Measurements from ENCODE around the gene FURIN. TPM values are rescaled to one million over a fixed set of nuclear protein-coding genes. Genes with fewer than 3 reads are reported as not detected.

The FURIN gene
- total and polyA plus RNA-seq, 2 of the 8 experiments (the other 6 are each of a cell fraction or from before 2014, with no cell fraction given) = 15.8 to 32.1 TPM

GRCh38 chr15:90829942-90830440 lies 38.4 kb upstream of the FURIN start (continued):
- TF ChIP-seq, protein P1, sequence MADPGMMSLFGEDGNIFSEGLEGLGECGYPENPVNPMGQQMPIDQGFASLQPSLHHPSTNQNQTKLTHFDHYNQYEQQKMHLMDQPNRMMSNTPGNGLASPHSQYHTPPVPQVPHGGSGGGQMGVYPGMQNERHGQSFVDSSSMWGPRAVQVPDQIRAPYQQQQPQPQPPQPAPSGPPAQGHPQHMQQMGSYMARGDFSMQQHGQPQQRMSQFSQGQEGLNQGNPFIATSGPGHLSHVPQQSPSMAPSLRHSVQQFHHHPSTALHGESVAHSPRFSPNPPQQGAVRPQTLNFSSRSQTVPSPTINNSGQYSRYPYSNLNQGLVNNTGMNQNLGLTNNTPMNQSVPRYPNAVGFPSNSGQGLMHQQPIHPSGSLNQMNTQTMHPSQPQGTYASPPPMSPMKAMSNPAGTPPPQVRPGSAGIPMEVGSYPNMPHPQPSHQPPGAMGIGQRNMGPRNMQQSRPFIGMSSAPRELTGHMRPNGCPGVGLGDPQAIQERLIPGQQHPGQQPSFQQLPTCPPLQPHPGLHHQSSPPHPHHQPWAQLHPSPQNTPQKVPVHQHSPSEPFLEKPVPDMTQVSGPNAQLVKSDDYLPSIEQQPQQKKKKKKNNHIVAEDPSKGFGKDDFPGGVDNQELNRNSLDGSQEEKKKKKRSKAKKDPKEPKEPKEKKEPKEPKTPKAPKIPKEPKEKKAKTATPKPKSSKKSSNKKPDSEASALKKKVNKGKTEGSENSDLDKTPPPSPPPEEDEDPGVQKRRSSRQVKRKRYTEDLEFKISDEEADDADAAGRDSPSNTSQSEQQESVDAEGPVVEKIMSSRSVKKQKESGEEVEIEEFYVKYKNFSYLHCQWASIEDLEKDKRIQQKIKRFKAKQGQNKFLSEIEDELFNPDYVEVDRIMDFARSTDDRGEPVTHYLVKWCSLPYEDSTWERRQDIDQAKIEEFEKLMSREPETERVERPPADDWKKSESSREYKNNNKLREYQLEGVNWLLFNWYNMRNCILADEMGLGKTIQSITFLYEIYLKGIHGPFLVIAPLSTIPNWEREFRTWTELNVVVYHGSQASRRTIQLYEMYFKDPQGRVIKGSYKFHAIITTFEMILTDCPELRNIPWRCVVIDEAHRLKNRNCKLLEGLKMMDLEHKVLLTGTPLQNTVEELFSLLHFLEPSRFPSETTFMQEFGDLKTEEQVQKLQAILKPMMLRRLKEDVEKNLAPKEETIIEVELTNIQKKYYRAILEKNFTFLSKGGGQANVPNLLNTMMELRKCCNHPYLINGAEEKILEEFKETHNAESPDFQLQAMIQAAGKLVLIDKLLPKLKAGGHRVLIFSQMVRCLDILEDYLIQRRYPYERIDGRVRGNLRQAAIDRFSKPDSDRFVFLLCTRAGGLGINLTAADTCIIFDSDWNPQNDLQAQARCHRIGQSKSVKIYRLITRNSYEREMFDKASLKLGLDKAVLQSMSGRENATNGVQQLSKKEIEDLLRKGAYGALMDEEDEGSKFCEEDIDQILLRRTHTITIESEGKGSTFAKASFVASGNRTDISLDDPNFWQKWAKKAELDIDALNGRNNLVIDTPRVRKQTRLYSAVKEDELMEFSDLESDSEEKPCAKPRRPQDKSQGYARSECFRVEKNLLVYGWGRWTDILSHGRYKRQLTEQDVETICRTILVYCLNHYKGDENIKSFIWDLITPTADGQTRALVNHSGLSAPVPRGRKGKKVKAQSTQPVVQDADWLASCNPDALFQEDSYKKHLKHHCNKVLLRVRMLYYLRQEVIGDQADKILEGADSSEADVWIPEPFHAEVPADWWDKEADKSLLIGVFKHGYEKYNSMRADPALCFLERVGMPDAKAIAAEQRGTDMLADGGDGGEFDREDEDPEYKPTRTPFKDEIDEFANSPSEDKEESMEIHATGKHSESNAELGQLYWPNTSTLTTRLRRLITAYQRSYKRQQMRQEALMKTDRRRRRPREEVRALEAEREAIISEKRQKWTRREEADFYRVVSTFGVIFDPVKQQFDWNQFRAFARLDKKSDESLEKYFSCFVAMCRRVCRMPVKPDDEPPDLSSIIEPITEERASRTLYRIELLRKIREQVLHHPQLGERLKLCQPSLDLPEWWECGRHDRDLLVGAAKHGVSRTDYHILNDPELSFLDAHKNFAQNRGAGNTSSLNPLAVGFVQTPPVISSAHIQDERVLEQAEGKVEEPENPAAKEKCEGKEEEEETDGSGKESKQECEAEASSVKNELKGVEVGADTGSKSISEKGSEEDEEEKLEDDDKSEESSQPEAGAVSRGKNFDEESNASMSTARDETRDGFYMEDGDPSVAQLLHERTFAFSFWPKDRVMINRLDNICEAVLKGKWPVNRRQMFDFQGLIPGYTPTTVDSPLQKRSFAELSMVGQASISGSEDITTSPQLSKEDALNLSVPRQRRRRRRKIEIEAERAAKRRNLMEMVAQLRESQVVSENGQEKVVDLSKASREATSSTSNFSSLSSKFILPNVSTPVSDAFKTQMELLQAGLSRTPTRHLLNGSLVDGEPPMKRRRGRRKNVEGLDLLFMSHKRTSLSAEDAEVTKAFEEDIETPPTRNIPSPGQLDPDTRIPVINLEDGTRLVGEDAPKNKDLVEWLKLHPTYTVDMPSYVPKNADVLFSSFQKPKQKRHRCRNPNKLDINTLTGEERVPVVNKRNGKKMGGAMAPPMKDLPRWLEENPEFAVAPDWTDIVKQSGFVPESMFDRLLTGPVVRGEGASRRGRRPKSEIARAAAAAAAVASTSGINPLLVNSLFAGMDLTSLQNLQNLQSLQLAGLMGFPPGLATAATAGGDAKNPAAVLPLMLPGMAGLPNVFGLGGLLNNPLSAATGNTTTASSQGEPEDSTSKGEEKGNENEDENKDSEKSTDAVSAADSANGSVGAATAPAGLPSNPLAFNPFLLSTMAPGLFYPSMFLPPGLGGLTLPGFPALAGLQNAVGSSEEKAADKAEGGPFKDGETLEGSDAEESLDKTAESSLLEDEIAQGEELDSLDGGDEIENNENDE (IDR thresholded peaks at IDR 0.05; ENCODE audit: insufficient replicate concordance, low read length) = no peak
- TF ChIP-seq BRCA1 (IDR thresholded peaks at IDR 0.05; ENCODE audit: low read depth, low read length) = no peak

All from H1 (cell line).